MM.1S (cell line): ENCODE data around the gene SCYGR5.

ENCODE experiments used
- EZH2 ChIP-seq: fragments of 300-600 bp; sonication (generic); optimal IDR thresholded peaks from 2 replicates; pipeline ENCODE3; 2017; ENCODE audit warnings: low read depth, mild to moderate bottlenecking, antibody characterized with exemption, low read length, mixed read lengths
- TF ChIP-seq, protein P1 (sequence below): fragments of 300-600 bp; sonication (generic); IDR thresholded peaks from 2 replicates; pipeline ENCODE4 v1.5.1; 2016; ENCODE audit warnings: antibody characterized with exemption, low read length, mixed read lengths

DNA sequence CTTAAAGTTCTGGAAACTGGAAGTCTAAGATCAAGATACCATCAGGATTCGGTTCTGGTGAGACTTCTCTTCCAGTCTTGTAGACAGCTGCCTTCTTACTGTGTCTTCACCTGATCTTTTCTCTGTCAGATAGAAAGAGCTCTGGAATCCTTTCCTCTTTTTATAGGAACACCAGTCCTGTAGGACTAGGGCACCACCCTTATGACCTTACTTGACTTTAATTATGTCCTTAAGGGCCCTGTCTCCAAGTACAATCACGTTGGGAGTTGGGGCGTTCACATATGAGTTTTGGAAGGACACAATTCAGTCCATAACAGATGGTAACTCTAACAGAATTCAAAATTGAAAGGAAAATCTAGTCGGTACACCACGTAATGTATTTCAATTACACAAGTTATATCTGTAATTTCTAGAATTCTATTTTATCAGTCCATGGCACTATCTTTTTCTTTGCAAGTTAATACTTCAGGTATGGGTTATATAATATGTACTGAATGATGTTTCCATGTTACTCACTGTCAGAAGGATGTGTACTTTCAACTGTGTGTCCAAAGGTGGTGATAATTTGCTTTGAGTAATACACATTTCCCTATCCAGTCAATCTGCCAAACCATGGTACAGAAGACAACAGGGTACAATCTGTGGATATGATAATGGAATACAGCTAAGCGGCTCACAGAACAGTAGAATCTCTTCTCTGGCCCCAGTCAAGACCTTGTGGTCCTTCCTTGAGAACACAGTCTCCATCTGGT, 1.2 kb upstream of the SCYGR5 start:
- no peak for TF ChIP-seq EZH2
- TF ChIP-seq, protein P1, sequence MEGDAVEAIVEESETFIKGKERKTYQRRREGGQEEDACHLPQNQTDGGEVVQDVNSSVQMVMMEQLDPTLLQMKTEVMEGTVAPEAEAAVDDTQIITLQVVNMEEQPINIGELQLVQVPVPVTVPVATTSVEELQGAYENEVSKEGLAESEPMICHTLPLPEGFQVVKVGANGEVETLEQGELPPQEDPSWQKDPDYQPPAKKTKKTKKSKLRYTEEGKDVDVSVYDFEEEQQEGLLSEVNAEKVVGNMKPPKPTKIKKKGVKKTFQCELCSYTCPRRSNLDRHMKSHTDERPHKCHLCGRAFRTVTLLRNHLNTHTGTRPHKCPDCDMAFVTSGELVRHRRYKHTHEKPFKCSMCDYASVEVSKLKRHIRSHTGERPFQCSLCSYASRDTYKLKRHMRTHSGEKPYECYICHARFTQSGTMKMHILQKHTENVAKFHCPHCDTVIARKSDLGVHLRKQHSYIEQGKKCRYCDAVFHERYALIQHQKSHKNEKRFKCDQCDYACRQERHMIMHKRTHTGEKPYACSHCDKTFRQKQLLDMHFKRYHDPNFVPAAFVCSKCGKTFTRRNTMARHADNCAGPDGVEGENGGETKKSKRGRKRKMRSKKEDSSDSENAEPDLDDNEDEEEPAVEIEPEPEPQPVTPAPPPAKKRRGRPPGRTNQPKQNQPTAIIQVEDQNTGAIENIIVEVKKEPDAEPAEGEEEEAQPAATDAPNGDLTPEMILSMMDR, result no peak
